Body of pancreas (tissue), 4 donors: ENCODE results near the gene HSF4. TPM values are rescaled to one million over a fixed set of nuclear protein-coding genes. Genes with fewer than 3 reads are reported as not detected.
"Not testable (repeated sequence)": the region's sequence is repeated elsewhere in the genome, so short reads cannot be mapped to it uniquely, and the experiment has no call there.

Source experiments
- ATAC-seq: fragments of 150-250 bp; one replicate; pipeline ENCODE4 v1.9.1; 2016
- DNase-seq, 4 donors: peaks; one replicate each; pipeline ENCODE4 v3.0.0-alpha.2; 2019
- H3K27ac ChIP-seq, 4 donors: fragments of 200-600 bp; sonication (generic); 1 replicate in 3 of 4; 2 replicates in 1 of 4; pipeline versions ENCODE4 v1.5.1 to v1.6.1; 2016 to 2019; ENCODE audit warnings: mild to moderate bottlenecking in 1 of 4, mixed read lengths in 1 of 4, moderate library complexity in 1 of 4
- H3K27me3 ChIP-seq, 2 donors: fragments of 200-600 bp; sonication (generic); one replicate each; pipeline ENCODE4 v1.6.0; 2016; ENCODE audit warnings: mild to moderate bottlenecking in 1 of 2
- H3K36me3 ChIP-seq, 2 donors: fragments of 200-600 bp; sonication (generic); replicated peaks in 1 of 2; 2 replicates each; pipeline ENCODE4 v1.5.1; 2016; ENCODE audit warnings: low read depth in 2 of 2; ENCODE audit not compliant: insufficient read depth in 1 of 2
- H3K4me1 ChIP-seq: fragments of 200-600 bp; sonication (generic); one replicate; pipeline ENCODE4 v1.6.0; 2016
- H3K4me3 ChIP-seq, 2 donors: fragments of 200-600 bp; sonication (generic); 1 replicate in 1 of 2; 2 replicates in 1 of 2; pipeline ENCODE4 v1.5.1; 2016 to 2019
- H3K9me3 ChIP-seq, 3 donors: fragments of 200-600 bp; sonication (generic); 1 replicate in 2 of 3; 2 replicates in 1 of 3; pipeline ENCODE4 v1.5.1; 2016
- POLR2A ChIP-seq, 3 donors: fragments of 450-650 bp; IDR thresholded peaks; one replicate each; pipeline ENCODE4 v1.6.1; 2016; ENCODE audit warnings: antibody characterized with exemption in 3 of 3, mild to moderate bottlenecking in 2 of 3
- WGBS, 2 donors: methylation state at CpG; one replicate each; pipeline ENCODE4 v1.1.5; 2017; 5-methylcytosine and 5-hydroxymethylcytosine counted together
- intact Hi-C: fragments of 100-400 bp; cut with DNase I; formaldehyde crosslinking; loops from one replicate; pipeline ENCODE4 v1.15.1; 2023
- total RNA-seq, 2 donors: library from RNA; depleted of rRNA; stranded (reverse); fragments of >200 nt; gene quantifications; one replicate each; pipeline ENCODE4 v1.1.0, GENCODE V29; 2016
- TF ChIP-seq, protein P1 (sequence below), 7 experiments: fragments of 450-650 bp in 4 of 7; fragments of 200-600 bp in 3 of 7; sonication (generic) in 3 of 7; IDR thresholded peaks; one replicate each; pipeline ENCODE4 v1.5.1; 2016 to 2019; ENCODE audit warnings: antibody characterized with exemption in 7 of 7

HSF4 gene
- total RNA-seq, 2 donors from 2014 or later = 76.8 to 352 TPM

DNA sequence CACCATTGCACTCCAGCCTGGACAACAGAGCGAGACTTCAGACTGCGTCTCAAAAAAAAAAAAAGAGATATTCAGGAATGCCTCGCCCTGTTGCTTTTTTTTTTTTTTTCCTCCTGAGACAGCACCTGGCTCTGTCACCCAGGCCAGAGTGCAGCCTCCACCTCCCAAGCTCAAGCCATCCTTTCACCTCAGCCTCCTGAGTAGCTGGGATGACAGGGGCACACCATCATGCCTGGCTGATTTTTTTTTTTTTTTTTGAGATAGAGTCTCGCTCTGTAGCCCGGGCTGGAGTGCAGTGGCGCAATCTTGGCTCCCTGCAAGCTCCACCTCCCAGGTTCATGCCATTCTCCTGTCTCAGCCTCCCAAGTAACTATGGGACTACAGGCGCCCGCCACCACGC lies 46.8 kb upstream of the HSF4 start:
- ATAC-seq (no peak), DNase-seq (no peak)
- TF ChIP-seq, protein P1, sequence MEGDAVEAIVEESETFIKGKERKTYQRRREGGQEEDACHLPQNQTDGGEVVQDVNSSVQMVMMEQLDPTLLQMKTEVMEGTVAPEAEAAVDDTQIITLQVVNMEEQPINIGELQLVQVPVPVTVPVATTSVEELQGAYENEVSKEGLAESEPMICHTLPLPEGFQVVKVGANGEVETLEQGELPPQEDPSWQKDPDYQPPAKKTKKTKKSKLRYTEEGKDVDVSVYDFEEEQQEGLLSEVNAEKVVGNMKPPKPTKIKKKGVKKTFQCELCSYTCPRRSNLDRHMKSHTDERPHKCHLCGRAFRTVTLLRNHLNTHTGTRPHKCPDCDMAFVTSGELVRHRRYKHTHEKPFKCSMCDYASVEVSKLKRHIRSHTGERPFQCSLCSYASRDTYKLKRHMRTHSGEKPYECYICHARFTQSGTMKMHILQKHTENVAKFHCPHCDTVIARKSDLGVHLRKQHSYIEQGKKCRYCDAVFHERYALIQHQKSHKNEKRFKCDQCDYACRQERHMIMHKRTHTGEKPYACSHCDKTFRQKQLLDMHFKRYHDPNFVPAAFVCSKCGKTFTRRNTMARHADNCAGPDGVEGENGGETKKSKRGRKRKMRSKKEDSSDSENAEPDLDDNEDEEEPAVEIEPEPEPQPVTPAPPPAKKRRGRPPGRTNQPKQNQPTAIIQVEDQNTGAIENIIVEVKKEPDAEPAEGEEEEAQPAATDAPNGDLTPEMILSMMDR (IDR thresholded peaks at IDR 0.05) = no peak
- TF ChIP-seq POLR2A (IDR thresholded peaks at IDR 0.05) = no peak
- Histone ChIP-seq H3K27me3 (no peaks in the 10 kb centered on the region), H3K4me1 (peaks cover 4% of the 10 kb centered on the region), H3K27ac (no peak overlapping the region), H3K36me3 (peaks cover 0 to 5% of the 10 kb centered on the region in 2 donors), H3K9me3 (no peaks in the 10 kb centered on the region), H3K4me3 (no peak overlapping the region)
- WGBS, 2 donors = 92 to 96% methylated on average over 8 to 9 of the region's 9 CpGs
- intact Hi-C loops = no loop called here

DNA sequence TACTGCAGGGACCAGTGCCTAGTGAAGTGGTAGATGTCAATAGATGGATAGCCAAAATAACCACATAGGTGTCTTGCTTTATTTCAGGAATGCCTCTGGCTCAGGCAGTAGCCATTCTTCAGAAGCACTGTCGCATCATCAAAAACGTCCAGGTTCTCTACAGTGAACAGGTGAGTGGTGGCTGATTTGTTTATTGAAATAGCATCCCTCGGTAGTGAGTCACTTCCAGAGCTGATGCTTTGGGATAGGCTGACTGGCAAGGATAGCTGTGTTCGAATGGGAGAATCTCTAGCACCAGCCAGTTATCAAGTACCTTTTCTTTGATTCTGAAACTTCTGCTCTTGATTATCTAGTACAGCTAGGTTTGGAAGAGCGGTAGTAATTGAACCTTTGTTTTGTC lies 44.5 kb upstream of the HSF4 start:
- no peak for TF ChIP-seq POLR2A (IDR thresholded peaks at IDR 0.05)
- TF ChIP-seq, protein P1 (IDR thresholded peaks at IDR 0.05) = no peak
- 76 to 93% methylated on average over 4 to 5 of the region's 5 CpGs for whole genome bisulfite sequencing, 2 donors
- ATAC-seq (no peak), DNase-seq (no peak)
- Histone ChIP-seq H3K27ac (no peak overlapping the region), H3K4me1 (no peaks in the 10 kb centered on the region), H3K9me3 (no peaks in the 10 kb centered on the region), H3K27me3 (no peaks in the 10 kb centered on the region), H3K4me3 (no peak overlapping the region), H3K36me3 (peaks cover 0 to 9% of the 10 kb centered on the region in 2 donors)
- intact Hi-C loops = no loop called here

DNA sequence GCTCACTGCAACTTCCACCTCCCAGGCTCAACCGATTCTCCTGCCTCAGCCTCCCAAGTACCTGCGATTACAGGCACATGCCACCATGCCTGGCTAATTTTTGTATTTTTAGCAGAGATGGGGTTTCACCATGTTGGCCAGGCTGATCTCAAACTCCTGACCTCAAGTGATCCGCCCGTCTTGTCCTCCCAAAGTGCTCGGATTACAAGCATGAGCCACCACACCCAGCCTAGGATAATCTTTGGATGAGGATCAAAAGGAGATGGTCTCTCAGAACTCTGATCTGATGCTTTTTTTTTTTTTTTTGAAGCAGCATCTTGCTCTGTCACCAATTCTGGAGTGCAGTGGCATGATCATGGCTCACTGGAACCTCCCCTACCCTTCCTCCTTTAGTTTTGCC lies 41.7 kb upstream of the HSF4 start:
- H3K27me3 ChIP-seq, intact Hi-C loops, H3K4me1 ChIP-seq, ATAC-seq, DNase-seq, H3K9me3 ChIP-seq, H3K4me3 ChIP-seq, H3K27ac ChIP-seq, H3K36me3 ChIP-seq: not testable (repeated sequence)
- WGBS, 2 donors = 94 to 100% methylated on average over 5 of the region's 5 CpGs

DNA sequence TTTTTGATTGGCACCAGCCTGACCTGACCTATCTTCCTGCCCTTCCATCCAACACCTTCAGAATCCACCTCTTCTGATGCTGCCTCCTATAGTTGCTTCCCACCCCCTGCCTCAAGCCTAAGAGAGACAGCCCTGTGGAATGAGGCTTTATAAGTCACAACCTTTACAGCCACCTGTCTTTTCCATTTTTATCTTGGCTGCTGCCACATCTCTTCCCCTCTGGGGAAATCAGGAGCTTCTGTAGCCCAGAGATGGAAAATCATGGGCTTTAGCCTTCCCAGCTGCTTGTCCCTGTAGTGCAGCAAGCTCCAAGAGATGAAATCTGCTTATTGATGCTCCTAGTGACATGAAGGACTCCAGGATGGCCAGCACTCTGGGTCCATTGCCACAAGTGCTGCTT lies 36.1 kb upstream of the HSF4 start:
- H3K4me1 ChIP-seq = no peaks in the 10 kb centered on the region
- H3K27ac ChIP-seq = no peak overlapping the region
- no peaks in the 10 kb centered on the region for H3K27me3 ChIP-seq
- DNase-seq = no peak
- intact Hi-C loops = no loop called here
- H3K4me3 ChIP-seq = no peak overlapping the region
- ATAC-seq = no peak
- H3K9me3 ChIP-seq = no peaks in the 10 kb centered on the region
- H3K36me3 ChIP-seq = peaks cover 0 to 13% of the 10 kb centered on the region in 2 donors
- TF ChIP-seq, protein P1 (IDR thresholded peaks at IDR 0.05) = no peak
- no peak for TF ChIP-seq POLR2A (IDR thresholded peaks at IDR 0.05)

DNA sequence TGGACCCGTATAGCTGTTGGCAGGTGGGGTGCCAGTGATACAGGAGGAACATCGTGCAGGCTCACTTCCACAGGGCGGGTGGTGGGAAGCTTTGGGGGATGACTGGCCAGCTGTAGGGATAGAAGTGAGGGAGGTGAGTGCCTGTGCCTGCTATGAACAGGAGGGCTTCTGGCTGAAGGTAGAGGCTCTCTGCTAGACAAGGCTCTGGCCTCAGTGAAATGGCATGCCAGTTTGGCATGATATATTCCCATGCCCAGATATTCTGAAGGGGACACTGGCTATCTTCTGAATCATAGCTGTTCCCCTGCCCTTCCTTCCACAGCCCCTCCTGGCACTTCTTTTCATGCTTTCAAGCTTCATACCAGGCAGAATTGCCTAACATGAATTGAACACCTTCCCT lies 35.7 kb upstream of the HSF4 start:
- peaks cover 0 to 12% of the 10 kb centered on the region in 2 donors for H3K36me3 ChIP-seq
- WGBS, 2 donors = 79 to 100% methylated on average over 2 to 3 of the region's 3 CpGs
- H3K4me3 ChIP-seq = no peak overlapping the region
- H3K27me3 ChIP-seq = no peaks in the 10 kb centered on the region
- H3K4me1 ChIP-seq = no peaks in the 10 kb centered on the region
- no peaks in the 10 kb centered on the region for H3K9me3 ChIP-seq
- no peak for TF ChIP-seq POLR2A (IDR thresholded peaks at IDR 0.05)
- TF ChIP-seq, protein P1 (IDR thresholded peaks at IDR 0.05) = no peak
- ATAC-seq (no peak), DNase-seq (no peak)
- H3K27ac ChIP-seq = no peak overlapping the region
- intact Hi-C loops = no loop called here
